Activated T-cell treated with anti-CD3 and anti-CD28 coated beads, Interleukin-2, amount 50 U/mL, for 72 hours (primary cell): ENCODE data around the gene CCNL1. TPM values are rescaled to one million over a fixed set of nuclear protein-coding genes. Genes with fewer than 3 reads are reported as not detected.

Experiments used
- ATAC-seq, 2 donors: fragments of 150-1000 bp; cut with Tn5 transposase; replicated peaks in 1 of 2; 2 replicates each; pipeline ENCODE4 v1.10.0; 2021; ENCODE audit warnings: moderate library complexity in 2 of 2, mild to moderate bottlenecking in 1 of 2
- DNase-seq, 2 donors: peaks; one replicate each; pipeline ENCODE4 v3.0.0; 2021 to 2022; ENCODE audit warnings: mixed read lengths in 1 of 2
- H3K27ac Mint-ChIP-seq: one replicate; pipeline ENCODE4 v1.8.0; 2022; ENCODE audit warnings: mild to moderate bottlenecking, moderate library complexity, mixed read lengths
- H3K27me3 Mint-ChIP-seq: one replicate; pipeline ENCODE4 v1.8.0; 2022; ENCODE audit warnings: low read depth, mixed read lengths
- H3K36me3 Mint-ChIP-seq, 2 donors: one replicate each; pipeline ENCODE4 v1.8.0; 2022; ENCODE audit warnings: mixed read lengths in 2 of 2, mild to moderate bottlenecking in 1 of 2; ENCODE audit not compliant: insufficient read depth in 2 of 2
- H3K4me1 Mint-ChIP-seq: one replicate; pipeline ENCODE4 v1.8.0; 2022; ENCODE audit warnings: low read depth, mixed read lengths
- H3K4me3 Mint-ChIP-seq, 2 donors: one replicate each; pipeline ENCODE4 v1.8.0; 2022; ENCODE audit warnings: mild to moderate bottlenecking in 2 of 2, mixed read lengths in 2 of 2, moderate library complexity in 2 of 2
- H3K9me3 Mint-ChIP-seq, 2 donors: one replicate each; pipeline ENCODE4 v1.8.0; 2022; ENCODE audit warnings: mixed read lengths in 2 of 2
- total RNA-seq, 2 donors: library from RNA; stranded (reverse); gene quantifications; one replicate each; pipeline ENCODE4 v1.2.3, GENCODE V29; 2022

Gene CCNL1
- total RNA-seq, 2 donors from 2014 or later = 248 to 315 TPM

- no peak overlapping the region for H3K27ac Mint-ChIP-seq
These were observed 27.0 kb downstream of the CCNL1 start for GRCh38 chr3:157132936-157133335.

GRCh38 chr3:157132341-157132740, 27.6 kb downstream of the CCNL1 start:
- Mint-ChIP-seq H3K36me3 (no peaks in the 10 kb centered on the region), H3K9me3 (no peaks in the 10 kb centered on the region), H3K27ac (no peak overlapping the region), H3K4me3 (peak overlapping the region in 1 of 2 donors; percentile 7), H3K4me1 (peaks cover 73% of the 10 kb centered on the region), H3K27me3 (no peaks in the 10 kb centered on the region)
- ATAC-seq (no peak), DNase-seq (no peak)

More at GRCh38 chr3:157132936-157133335, 27.0 kb downstream of the CCNL1 start:
- DNase-seq (no peak), ATAC-seq (no peak)
- Mint-ChIP-seq H3K4me1 (peaks cover 69% of the 10 kb centered on the region), H3K27me3 (no peaks in the 10 kb centered on the region), H3K9me3 (no peaks in the 10 kb centered on the region), H3K36me3 (no peaks in the 10 kb centered on the region), H3K4me3 (no peak overlapping the region)

GRCh38 chr3:157131861-157132260, 28.1 kb downstream of the CCNL1 start:
- Mint-ChIP-seq H3K27ac (peak overlapping the region; percentile 30), H3K36me3 (no peaks in the 10 kb centered on the region), H3K4me1 (peaks cover 78% of the 10 kb centered on the region), H3K27me3 (no peaks in the 10 kb centered on the region), H3K4me3 (peak overlapping the region; percentile 7 to 52), H3K9me3 (no peaks in the 10 kb centered on the region)
- DNase-seq = no peak
- ATAC-seq = no peak

- peak overlapping the region; percentile 88 for H3K27ac Mint-ChIP-seq
- no peaks in the 10 kb centered on the region for H3K27me3 Mint-ChIP-seq
- peak; percentile 36 to 37 for ATAC-seq
These were observed 29.3 kb downstream of the CCNL1 start for GRCh38 chr3:157130467-157131251.

GRCh38 chr3:157129803-157130466, 30.0 kb downstream of the CCNL1 start:
- H3K36me3 Mint-ChIP-seq = no peaks in the 10 kb centered on the region
- H3K27ac Mint-ChIP-seq = peak overlapping the region; percentile 88
- no peak for ATAC-seq
- no peaks in the 10 kb centered on the region for H3K27me3 Mint-ChIP-seq
- DNase-seq = peak in 1 of 2 donors; percentile 36
- peaks cover 83% of the 10 kb centered on the region for H3K4me1 Mint-ChIP-seq
- peak overlapping the region; percentile 69 to 80 for H3K4me3 Mint-ChIP-seq
- H3K9me3 Mint-ChIP-seq = no peaks in the 10 kb centered on the region

More at GRCh38 chr3:157130467-157131251, 29.3 kb downstream of the CCNL1 start:
- H3K4me3 Mint-ChIP-seq = peak overlapping the region; percentile 69 to 80
- H3K36me3 Mint-ChIP-seq = no peaks in the 10 kb centered on the region
- DNase-seq = peak; percentile 73 to 83
- peaks cover 83% of the 10 kb centered on the region for H3K4me1 Mint-ChIP-seq
- no peaks in the 10 kb centered on the region for H3K9me3 Mint-ChIP-seq

GRCh38 chr3:157128771-157129681, 30.9 kb downstream of the CCNL1 start:
- Mint-ChIP-seq H3K36me3 (no peaks in the 10 kb centered on the region), H3K4me1 (peaks cover 84% of the 10 kb centered on the region), H3K4me3 (peak overlapping the region; percentile 69 to 80)

GRCh38 chr3:157127831-157128767, 31.8 kb downstream of the CCNL1 start:
- peaks cover 83% of the 10 kb centered on the region for H3K4me1 Mint-ChIP-seq
- ATAC-seq (peak; percentile 90 to 91), DNase-seq (peak; percentile 80 to 90)
- H3K4me3 Mint-ChIP-seq = peak overlapping the region; percentile 69 to 80
- no peaks in the 10 kb centered on the region for H3K9me3 Mint-ChIP-seq
- no peaks in the 10 kb centered on the region for H3K27me3 Mint-ChIP-seq
- H3K36me3 Mint-ChIP-seq = no peaks in the 10 kb centered on the region
- H3K27ac Mint-ChIP-seq = peak overlapping the region; percentile 88

More at GRCh38 chr3:157128771-157129681, 30.9 kb downstream of the CCNL1 start:
- Mint-ChIP-seq H3K9me3 (no peaks in the 10 kb centered on the region), H3K27me3 (no peaks in the 10 kb centered on the region), H3K27ac (peak overlapping the region; percentile 88)
- peak; percentile 16 to 27 for ATAC-seq
- DNase-seq = peak; percentile 68 to 70

GRCh38 chr3:157127268-157127667, 32.7 kb downstream of the CCNL1 start:
- no peaks in the 10 kb centered on the region for H3K9me3 Mint-ChIP-seq
- H3K36me3 Mint-ChIP-seq = no peaks in the 10 kb centered on the region
- DNase-seq = no peak
- peaks cover 75% of the 10 kb centered on the region for H3K4me1 Mint-ChIP-seq
- ATAC-seq = no peak
- no peaks in the 10 kb centered on the region for H3K27me3 Mint-ChIP-seq
- H3K4me3 Mint-ChIP-seq = no peak overlapping the region
- peak overlapping the region; percentile 77 for H3K27ac Mint-ChIP-seq

GRCh38 chr3:157126365-157126764, 33.6 kb downstream of the CCNL1 start:
- H3K9me3 Mint-ChIP-seq = no peaks in the 10 kb centered on the region
- H3K27me3 Mint-ChIP-seq = no peaks in the 10 kb centered on the region
- peaks cover 74% of the 10 kb centered on the region for H3K4me1 Mint-ChIP-seq
- H3K36me3 Mint-ChIP-seq = no peaks in the 10 kb centered on the region
- no peak for ATAC-seq
- H3K27ac Mint-ChIP-seq = no peak overlapping the region
- H3K4me3 Mint-ChIP-seq = no peak overlapping the region
- no peak for DNase-seq

GRCh38 chr3:157125101-157125500, 34.8 kb downstream of the CCNL1 start:
- Mint-ChIP-seq H3K27me3 (no peaks in the 10 kb centered on the region), H3K4me1 (peaks cover 61% of the 10 kb centered on the region), H3K27ac (no peak overlapping the region), H3K9me3 (no peaks in the 10 kb centered on the region), H3K4me3 (no peak overlapping the region), H3K36me3 (no peaks in the 10 kb centered on the region)
- no peak for ATAC-seq
- no peak for DNase-seq

GRCh38 chr3:157123621-157124020, 36.3 kb downstream of the CCNL1 start:
- no peak for DNase-seq
- Mint-ChIP-seq H3K27ac (no peak overlapping the region), H3K27me3 (no peaks in the 10 kb centered on the region), H3K4me1 (peaks cover 46% of the 10 kb centered on the region), H3K9me3 (no peaks in the 10 kb centered on the region), H3K36me3 (peaks cover 0 to 2% of the 10 kb centered on the region in 2 donors), H3K4me3 (no peak overlapping the region)
- ATAC-seq = no peak
